Measurements from ENCODE around the gene HMG20A. TPM values are rescaled to one million over a fixed set of nuclear protein-coding genes. Genes with fewer than 3 reads are reported as not detected.

Gene HMG20A
- total RNA-seq, 1 donor from 2014 or later = 28.5 TPM

GRCh38 chr15:77475898-77476297, 55.2 kb downstream of the HMG20A start:
- DNase-seq (ENCODE audit: low read depth in 2 of 2) = no peak

GRCh38 chr15:77476995-77477394, 56.3 kb downstream of the HMG20A start:
- DNase-seq (ENCODE audit: low read depth in 2 of 2) = no peak

- DNase-seq (ENCODE audit: low read depth in 2 of 2) = no peak
Observed at GRCh38 chr15:77478051-77478450, 57.4 kb downstream of the HMG20A start.

GRCh38 chr15:77479015-77479414, 58.3 kb downstream of the HMG20A start:
- no peak for DNase-seq (ENCODE audit: low read depth in 2 of 2)

GRCh38 chr15:77480859-77481633, 60.4 kb downstream of the HMG20A start:
- DNase-seq (ENCODE audit: low read depth in 2 of 2) = no peak

GRCh38 chr15:77481670-77482069, 61.0 kb downstream of the HMG20A start:
- peak; percentile 73 to 87 for DNase-seq (ENCODE audit: low read depth in 2 of 2)

GRCh38 chr15:77482570-77482969, 61.9 kb downstream of the HMG20A start:
- peak in 1 of 2 donors; percentile 80 for DNase-seq (ENCODE audit: low read depth in 2 of 2)

GRCh38 chr15:77483425-77484140, 62.9 kb downstream of the HMG20A start:
- DNase-seq (ENCODE audit: low read depth in 2 of 2) = no peak

- no peak for DNase-seq (ENCODE audit: low read depth in 2 of 2)
Observed at GRCh38 chr15:77484994-77485393, 64.3 kb downstream of the HMG20A start.

- no peak for DNase-seq (ENCODE audit: low read depth in 2 of 2)
Observed at GRCh38 chr15:77486542-77487468, 66.1 kb downstream of the HMG20A start.

- DNase-seq (ENCODE audit: low read depth in 2 of 2) = peak in 1 of 2 donors; percentile 53
Observed at GRCh38 chr15:77487469-77487842, 66.8 kb downstream of the HMG20A start.

GRCh38 chr15:77487888-77488287, 67.2 kb downstream of the HMG20A start:
- DNase-seq (ENCODE audit: low read depth in 2 of 2) = no peak

- DNase-seq (ENCODE audit: low read depth in 2 of 2) = no peak
Observed at GRCh38 chr15:77489647-77490046, 69.0 kb downstream of the HMG20A start.

GRCh38 chr15:77493324-77493907, 72.7 kb downstream of the HMG20A start:
- no peak for DNase-seq (ENCODE audit: low read depth in 2 of 2)

- peak in 1 of 2 donors; percentile 39 for DNase-seq (ENCODE audit: low read depth in 2 of 2)
Observed at GRCh38 chr15:77494073-77494867, 73.6 kb downstream of the HMG20A start.

GRCh38 chr15:77494964-77495363, 74.3 kb downstream of the HMG20A start:
- no peak for DNase-seq (ENCODE audit: low read depth in 2 of 2)

GRCh38 chr15:77495838-77496596, 75.3 kb downstream of the HMG20A start:
- DNase-seq (ENCODE audit: low read depth in 2 of 2) = peak; percentile 57 to 87

GRCh38 chr15:77496715-77497109, 76.0 kb downstream of the HMG20A start:
- DNase-seq (ENCODE audit: low read depth in 2 of 2) = peak; percentile 77 to 80

GRCh38 chr15:77497110-77497737, 76.5 kb downstream of the HMG20A start:
- DNase-seq (ENCODE audit: low read depth in 2 of 2) = peak in 1 of 2 donors; percentile 29
